K562 (cell line): Measurements from ENCODE around the gene TIMM44.
"Not testable (repeated sequence)": the region's sequence is repeated elsewhere in the genome, so short reads cannot be mapped to it uniquely, and the experiment has no call there.

Source experiments
- ATF1 ChIP-seq, 2 experiments: fragments of 450-650 bp in 1 of 2; IDR thresholded peaks; 2 replicates each; pipeline ENCODE4 v1.6.1; 2016; ENCODE audit warnings: missing compliant biosample characterization in 1 of 2, missing genetic modification characterization in 1 of 2
- FOXA3 ChIP-seq, 2 experiments: fragments of 450-650 bp in 1 of 2; sonication (generic) in 1 of 2; formaldehyde crosslinking; IDR thresholded peaks in 1 of 2; conservative IDR thresholded peaks in 1 of 2; 2 replicates each; pipeline versions ENCODE4 v1.4.0 to v1.8.0; 2020 to 2022; ENCODE audit warnings: mild to moderate bottlenecking in 2 of 2, missing genetic modification reagents in 1 of 2
- MYC ChIP-seq, 2 experiments: fragments of 250-450 bp in 1 of 2; sonication (Bioruptor Pico) in 1 of 2; IDR thresholded peaks; 2 replicates each; pipeline versions ENCODE4 v1.5.1 to v1.6.1; 2012 to 2021; ENCODE audit warnings: low read depth in 2 of 2, borderline replicate concordance in 1 of 2, improper control_type of control experiment in 1 of 2, low read length in 1 of 2, mild to moderate bottlenecking in 1 of 2, moderate library complexity in 1 of 2
- ZNF717 ChIP-seq: fragments of 250-450 bp; sonication (Bioruptor Pico); IDR thresholded peaks from 2 replicates; pipeline ENCODE4 v1.5.0; 2021

DNA sequence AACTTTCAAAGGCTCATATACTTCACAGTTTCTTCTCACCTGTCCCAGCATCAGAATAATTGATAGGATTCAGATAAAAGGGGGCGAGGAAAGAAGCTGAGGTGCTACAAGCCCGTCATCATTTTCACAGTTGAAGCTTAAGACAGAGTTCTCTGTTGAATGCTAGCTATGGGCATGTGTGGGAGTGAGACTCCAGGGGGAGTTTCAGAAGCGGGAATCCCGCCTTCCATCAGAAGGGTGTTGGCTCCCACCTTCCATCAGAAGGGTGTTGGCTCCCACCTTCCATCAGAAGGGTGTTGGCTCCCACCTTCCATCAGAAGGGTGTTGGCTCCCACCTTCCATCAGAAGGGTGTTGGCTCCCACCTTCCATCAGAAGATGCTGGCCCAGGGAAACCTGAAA lies 17.6 kb upstream of the TIMM44 start:
- TF ChIP-seq MYC (IDR thresholded peaks at IDR 0.05; ENCODE audit: low read depth, low read length); MYC (CRISPR knock-in tag; IDR thresholded peaks at IDR 0.05; ENCODE audit: borderline replicate concordance, low read depth); ATF1 (CRISPR knock-in tag; IDR thresholded peaks at IDR 0.05); ATF1 (tag; IDR thresholded peaks at IDR 0.05); ZNF717 (CRISPR knock-in tag); FOXA3 (CRISPR knock-in tag; conservative IDR thresholded peaks at IDR 0.05 in 1 of 2, IDR thresholded peaks at IDR 0.05 in 1 of 2): not testable (repeated sequence)
